Neural progenitor cell (in vitro differentiated cells): Measurements from ENCODE around the gene MBTPS1.

ENCODE experiments used
- EZH2phosphoT487 ChIP-seq: fragments of 200-600 bp; sonication (generic); IDR thresholded peaks from 2 replicates; pipeline ENCODE4 v1.6.1; 2017; ENCODE audit warnings: antibody characterized with exemption
- TF ChIP-seq, protein P1 (sequence below): fragments of 200-600 bp; sonication (generic); IDR thresholded peaks from 2 replicates; pipeline ENCODE4 v1.5.1; 2017; ENCODE audit warnings: antibody characterized with exemption, mild to moderate bottlenecking

DNA sequence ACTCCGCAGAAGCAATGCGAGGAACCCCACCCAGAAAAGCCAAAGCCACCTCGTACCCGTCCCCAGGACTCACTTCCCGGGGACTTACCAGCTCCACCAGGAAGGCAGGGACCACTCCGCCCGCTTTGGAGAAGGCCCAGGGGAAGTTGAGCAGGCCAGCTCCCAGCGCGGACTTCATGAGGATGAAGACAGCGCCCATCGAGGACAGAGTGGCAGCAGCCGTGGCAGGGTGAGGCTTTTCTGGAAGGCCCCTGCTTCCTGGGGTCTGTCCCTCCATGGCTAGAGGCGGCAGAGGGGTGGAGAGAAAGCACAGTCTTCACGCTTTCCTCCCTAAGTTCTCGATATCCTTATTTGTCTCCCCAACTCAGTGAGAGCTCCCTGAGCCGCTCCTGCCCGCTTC lies 74.9 kb downstream of the MBTPS1 start:
- TF ChIP-seq, protein P1, sequence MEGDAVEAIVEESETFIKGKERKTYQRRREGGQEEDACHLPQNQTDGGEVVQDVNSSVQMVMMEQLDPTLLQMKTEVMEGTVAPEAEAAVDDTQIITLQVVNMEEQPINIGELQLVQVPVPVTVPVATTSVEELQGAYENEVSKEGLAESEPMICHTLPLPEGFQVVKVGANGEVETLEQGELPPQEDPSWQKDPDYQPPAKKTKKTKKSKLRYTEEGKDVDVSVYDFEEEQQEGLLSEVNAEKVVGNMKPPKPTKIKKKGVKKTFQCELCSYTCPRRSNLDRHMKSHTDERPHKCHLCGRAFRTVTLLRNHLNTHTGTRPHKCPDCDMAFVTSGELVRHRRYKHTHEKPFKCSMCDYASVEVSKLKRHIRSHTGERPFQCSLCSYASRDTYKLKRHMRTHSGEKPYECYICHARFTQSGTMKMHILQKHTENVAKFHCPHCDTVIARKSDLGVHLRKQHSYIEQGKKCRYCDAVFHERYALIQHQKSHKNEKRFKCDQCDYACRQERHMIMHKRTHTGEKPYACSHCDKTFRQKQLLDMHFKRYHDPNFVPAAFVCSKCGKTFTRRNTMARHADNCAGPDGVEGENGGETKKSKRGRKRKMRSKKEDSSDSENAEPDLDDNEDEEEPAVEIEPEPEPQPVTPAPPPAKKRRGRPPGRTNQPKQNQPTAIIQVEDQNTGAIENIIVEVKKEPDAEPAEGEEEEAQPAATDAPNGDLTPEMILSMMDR = no peak
- no peak for TF ChIP-seq EZH2phosphoT487
